OCI-LY1 (cell line): ENCODE data around the gene CFD.

Experiments
- CTCF ChIP-seq: fragments of 200-600 bp; sonication (generic), shearing (Covaris generic); IDR thresholded peaks from 2 replicates; pipeline ENCODE4 v1.5.1; 2017; ENCODE audit warnings: mild to moderate bottlenecking, antibody characterized with exemption, low read length, moderate library complexity, mixed read lengths
- EZH2 ChIP-seq: fragments of 200-600 bp; sonication (generic), shearing (Covaris generic); IDR thresholded peaks from 2 replicates; pipeline ENCODE4 v1.8.0; 2017; ENCODE audit warnings: borderline replicate concordance, mixed run types, mild to moderate bottlenecking, antibody characterized with exemption, low read length, moderate library complexity, mixed read lengths

GRCh38 chr19:885536-886224 lies 26.2 kb downstream of the CFD start:
- no peak for TF ChIP-seq EZH2
- TF ChIP-seq CTCF: no peak
